Astrocyte (in vitro differentiated cells and primary cell): ENCODE measurements around the gene TMBIM1. TPM values are rescaled to one million over a fixed set of nuclear protein-coding genes. Genes with fewer than 3 reads are reported as not detected.
A peak's percentile ranks its signal among the peaks of the same experiment; 100 is the strongest.

Experiments used
- DNase-seq: peaks from one replicate; pipeline ENCODE4 v3.0.0-alpha.2; 2010; ENCODE audit warnings: low read depth
- FAIRE-seq: peaks from 2 replicates; lab custom pipeline; 2011; peaks lifted over from hg19 to GRCh38; lab: Jason Lieb, UNC
- H2AFZ ChIP-seq: 2 replicates; pipeline ENCODE4 v1.6.0; 2012; ENCODE audit warnings: low read depth, low read length, inconsistent platforms
- H3K27ac ChIP-seq: 2 replicates; pipeline ENCODE4 v1.5.1; 2011; ENCODE audit warnings: low read depth, low read length, inconsistent platforms
- H3K27me3 ChIP-seq: 2 replicates; pipeline ENCODE4 v1.6.0; 2011; ENCODE audit warnings: low read length, inconsistent platforms; ENCODE audit not compliant: insufficient read depth
- H3K36me3 ChIP-seq: 2 replicates; pipeline ENCODE4 v1.5.1; 2011; ENCODE audit warnings: low read length, inconsistent platforms; ENCODE audit not compliant: insufficient read depth
- H3K4me1 ChIP-seq: 2 replicates; pipeline ENCODE4 v1.5.1; 2011; ENCODE audit warnings: low read length, inconsistent platforms; ENCODE audit not compliant: insufficient read depth
- H3K4me2 ChIP-seq: 2 replicates; pipeline ENCODE4 v1.6.0; 2012; ENCODE audit warnings: low read length, inconsistent platforms
- H3K4me3 ChIP-seq: 2 replicates; pipeline ENCODE4 v1.5.1; 2011; ENCODE audit warnings: low read depth, mild to moderate bottlenecking, low read length, inconsistent platforms; ENCODE audit not compliant: insufficient read depth
- H3K79me2 ChIP-seq: 2 replicates; pipeline ENCODE4 v1.6.0; 2012; ENCODE audit warnings: mild to moderate bottlenecking, low read length, inconsistent platforms; ENCODE audit not compliant: insufficient read depth
- H3K9ac ChIP-seq: 2 replicates; pipeline ENCODE4 v1.6.0; 2012; ENCODE audit warnings: mild to moderate bottlenecking, low read length, inconsistent platforms
- H3K9me3 ChIP-seq: 2 replicates; pipeline ENCODE4 v1.5.1; 2012; ENCODE audit warnings: low read depth, mild to moderate bottlenecking, low read length, inconsistent platforms; ENCODE audit not compliant: insufficient read depth
- H4K20me1 ChIP-seq: 2 replicates; pipeline ENCODE4 v1.6.0; 2012; ENCODE audit warnings: low read length, inconsistent platforms; ENCODE audit not compliant: insufficient read depth
- H3K27ac Mint-ChIP-seq: one replicate; pipeline ENCODE4 v1.8.0; 2021; ENCODE audit warnings: mild to moderate bottlenecking, mixed read lengths; ENCODE audit not compliant: unreplicated experiment
- H3K27me3 Mint-ChIP-seq: one replicate; pipeline ENCODE4 v1.8.0; 2021; ENCODE audit warnings: low read depth, mixed read lengths; ENCODE audit not compliant: unreplicated experiment
- H3K36me3 Mint-ChIP-seq: one replicate; pipeline ENCODE4 v1.8.0; 2021; ENCODE audit warnings: low read depth, mixed read lengths; ENCODE audit not compliant: unreplicated experiment
- H3K4me1 Mint-ChIP-seq: one replicate; pipeline ENCODE4 v1.8.0; 2021; ENCODE audit warnings: low read depth, mixed read lengths; ENCODE audit not compliant: unreplicated experiment
- H3K4me3 Mint-ChIP-seq: one replicate; pipeline ENCODE4 v1.8.0; 2021; ENCODE audit warnings: mild to moderate bottlenecking, moderate library complexity, mixed read lengths; ENCODE audit not compliant: unreplicated experiment
- H3K9me3 Mint-ChIP-seq: one replicate; pipeline ENCODE4 v1.8.0; 2021; ENCODE audit warnings: mild to moderate bottlenecking, mixed read lengths; ENCODE audit not compliant: unreplicated experiment
- EZH2 ChIP-seq: IDR thresholded peaks from 2 replicates; pipeline ENCODE4 v1.6.1; 2012; ENCODE audit warnings: mild to moderate bottlenecking, low read length, inconsistent platforms; ENCODE audit not compliant: insufficient read depth
- total RNA-seq: library from RNA; stranded (reverse); gene quantifications from 2 replicates; pipeline ENCODE4 v1.2.1, GENCODE V29; 2021
- TF ChIP-seq, protein P1 (sequence below): IDR thresholded peaks from 2 replicates; pipeline ENCODE4 v1.5.1; 2011; ENCODE audit warnings: low read depth, mild to moderate bottlenecking, inconsistent platforms, low read length, moderate library complexity; ENCODE audit not compliant: insufficient read depth

TMBIM1 gene
- total RNA-seq, 1 donor from 2014 or later, result 37.2 TPM

DNA sequence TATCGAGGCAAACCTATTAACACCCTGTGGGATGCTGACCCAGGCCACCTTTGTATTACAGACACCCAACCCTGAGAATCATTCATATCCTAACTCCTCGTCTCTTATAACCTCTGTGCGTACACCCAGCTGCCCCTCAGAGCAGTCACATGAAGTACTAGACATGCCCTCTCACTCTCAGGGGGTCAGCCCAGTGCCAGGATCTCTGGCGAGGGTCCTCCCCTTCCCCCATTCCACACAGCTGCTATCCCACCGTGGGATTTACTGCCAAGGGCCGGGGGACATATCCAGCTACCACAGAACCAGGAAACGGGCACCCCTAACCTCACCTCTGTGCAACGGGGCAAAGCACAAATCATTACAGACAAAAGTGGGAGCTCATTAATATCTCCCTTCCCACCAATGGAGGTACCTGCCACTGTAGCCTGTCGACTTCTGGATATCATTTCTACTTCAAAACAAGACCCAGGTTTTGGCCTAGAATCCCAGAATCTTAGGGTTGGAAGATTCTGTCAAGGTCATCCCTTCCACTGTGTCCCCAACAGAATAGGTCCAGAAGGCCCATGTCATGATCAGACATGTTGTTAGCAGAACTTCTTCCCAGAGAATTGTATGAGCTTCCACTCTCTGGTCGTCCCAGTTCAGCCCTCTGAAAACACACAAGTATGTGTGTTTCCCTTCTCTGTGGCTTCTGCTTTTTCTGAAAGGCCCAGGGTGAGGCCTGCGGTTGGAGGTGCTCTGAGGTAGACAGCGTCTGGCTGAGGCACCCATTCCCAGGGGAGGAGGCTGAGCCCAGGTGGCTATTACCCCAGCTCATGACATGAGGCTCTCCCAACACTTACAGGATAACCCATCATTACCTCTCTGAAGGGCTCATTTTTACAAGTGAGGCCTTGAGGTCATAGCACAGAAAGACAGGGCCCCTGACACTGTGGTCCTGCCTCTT lies 1.7 kb downstream of the TMBIM1 start:
- H4K20me1 ChIP-seq, result peaks cover 4% of the 10 kb centered on the region
- TF ChIP-seq EZH2, result no peak
- TF ChIP-seq, protein P1, sequence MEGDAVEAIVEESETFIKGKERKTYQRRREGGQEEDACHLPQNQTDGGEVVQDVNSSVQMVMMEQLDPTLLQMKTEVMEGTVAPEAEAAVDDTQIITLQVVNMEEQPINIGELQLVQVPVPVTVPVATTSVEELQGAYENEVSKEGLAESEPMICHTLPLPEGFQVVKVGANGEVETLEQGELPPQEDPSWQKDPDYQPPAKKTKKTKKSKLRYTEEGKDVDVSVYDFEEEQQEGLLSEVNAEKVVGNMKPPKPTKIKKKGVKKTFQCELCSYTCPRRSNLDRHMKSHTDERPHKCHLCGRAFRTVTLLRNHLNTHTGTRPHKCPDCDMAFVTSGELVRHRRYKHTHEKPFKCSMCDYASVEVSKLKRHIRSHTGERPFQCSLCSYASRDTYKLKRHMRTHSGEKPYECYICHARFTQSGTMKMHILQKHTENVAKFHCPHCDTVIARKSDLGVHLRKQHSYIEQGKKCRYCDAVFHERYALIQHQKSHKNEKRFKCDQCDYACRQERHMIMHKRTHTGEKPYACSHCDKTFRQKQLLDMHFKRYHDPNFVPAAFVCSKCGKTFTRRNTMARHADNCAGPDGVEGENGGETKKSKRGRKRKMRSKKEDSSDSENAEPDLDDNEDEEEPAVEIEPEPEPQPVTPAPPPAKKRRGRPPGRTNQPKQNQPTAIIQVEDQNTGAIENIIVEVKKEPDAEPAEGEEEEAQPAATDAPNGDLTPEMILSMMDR, result no peak
- H3K79me2 ChIP-seq, result peaks cover 55% of the 10 kb centered on the region
- Mint-ChIP-seq H3K36me3 (peaks cover 2% of the 10 kb centered on the region), H3K27me3 (no peaks in the 10 kb centered on the region), H3K4me3 (peak overlapping the region; percentile 72), H3K4me1 (peaks cover 30% of the 10 kb centered on the region), H3K27ac (peak overlapping the region; percentile 59), H3K9me3 (no peaks in the 10 kb centered on the region)
- H2AFZ ChIP-seq, result no peak overlapping the region
- no peaks in the 10 kb centered on the region for H3K27me3 ChIP-seq
- H3K4me1 ChIP-seq, result peaks cover 50% of the 10 kb centered on the region
- peak overlapping the region; percentile 87 for H3K9ac ChIP-seq
- FAIRE-seq, result no peak
- no peaks in the 10 kb centered on the region for H3K36me3 ChIP-seq
- no peak overlapping the region for H3K27ac ChIP-seq
- peak overlapping the region; percentile 94 for H3K4me2 ChIP-seq
- DNase-seq, result no peak
- no peaks in the 10 kb centered on the region for H3K9me3 ChIP-seq
- peak overlapping the region; percentile 79 for H3K4me3 ChIP-seq

DNA sequence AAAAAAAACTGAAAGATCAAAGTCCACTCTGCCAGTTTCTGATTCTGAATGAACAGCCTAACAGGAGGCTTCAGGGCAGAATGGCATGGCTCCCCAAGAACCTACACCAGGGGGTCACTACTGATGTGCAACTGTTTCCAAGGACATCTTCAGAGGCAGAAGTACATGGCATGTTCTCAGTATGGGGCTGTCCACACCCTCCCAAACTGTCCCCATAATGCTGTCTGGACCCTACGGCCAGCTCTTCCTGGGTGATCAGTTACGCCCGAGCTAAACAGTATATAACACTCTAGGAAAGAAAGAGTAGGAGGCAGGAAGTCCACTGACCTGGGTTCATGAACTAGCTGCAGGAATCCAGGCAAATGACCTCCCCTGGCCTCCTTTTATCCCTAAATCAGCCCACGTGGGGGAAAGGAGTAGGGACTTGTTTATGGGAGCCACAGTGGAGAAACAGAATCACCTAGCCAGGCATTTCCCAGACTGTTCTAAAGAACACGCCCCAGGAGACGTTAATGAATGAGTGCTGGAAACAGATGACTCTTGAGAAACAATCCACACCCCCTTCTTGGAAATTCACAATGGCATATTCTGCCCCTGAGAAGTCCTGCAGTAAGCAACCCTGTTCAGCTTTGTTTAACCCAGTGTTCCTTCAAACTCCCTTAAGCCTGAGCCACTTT lies 2.5 kb downstream of the TMBIM1 start:
- H2AFZ ChIP-seq, result no peak overlapping the region
- no peak overlapping the region for H3K27ac ChIP-seq
- peak overlapping the region; percentile 94 for H3K4me2 ChIP-seq
- no peak for FAIRE-seq
- H3K9ac ChIP-seq, result peak overlapping the region; percentile 12
- Mint-ChIP-seq H3K9me3 (no peaks in the 10 kb centered on the region), H3K27me3 (no peaks in the 10 kb centered on the region), H3K4me1 (peaks cover 37% of the 10 kb centered on the region), H3K4me3 (peak overlapping the region; percentile 62), H3K36me3 (peaks cover 2% of the 10 kb centered on the region), H3K27ac (peak overlapping the region; percentile 59)
- peaks cover 56% of the 10 kb centered on the region for H3K4me1 ChIP-seq
- peaks cover 4% of the 10 kb centered on the region for H4K20me1 ChIP-seq
- H3K27me3 ChIP-seq, result no peaks in the 10 kb centered on the region
- H3K9me3 ChIP-seq, result no peaks in the 10 kb centered on the region
- H3K79me2 ChIP-seq, result peaks cover 63% of the 10 kb centered on the region
- peak; percentile 59 for DNase-seq
- peak overlapping the region; percentile 14 for H3K4me3 ChIP-seq
- TF ChIP-seq EZH2, result no peak
- TF ChIP-seq, protein P1, result no peak
- no peaks in the 10 kb centered on the region for H3K36me3 ChIP-seq
